GM23338 (cell line): ENCODE data around the gene AK2. TPM values are rescaled to one million over a fixed set of nuclear protein-coding genes. Genes with fewer than 3 reads are reported as not detected.

Experiments used
- CREB1 ChIP-seq: fragments of 250-450 bp; sonication (Bioruptor Pico); IDR thresholded peaks from 2 replicates; pipeline ENCODE4 v1.5.0; 2020; ENCODE audit warnings: low read depth, mild to moderate bottlenecking, moderate library complexity
- EZH2phosphoT487 ChIP-seq: fragments of 200-600 bp; sonication (generic); IDR thresholded peaks from one replicate; pipeline ENCODE4 v1.8.1; 2018; ENCODE audit warnings: antibody characterized with exemption; ENCODE audit not compliant: unreplicated experiment
- NANOG ChIP-seq: IDR thresholded peaks from 2 replicates; pipeline ENCODE4 v1.6.1; 2016; ENCODE audit warnings: antibody characterized with exemption, borderline replicate concordance
- ZNF114 ChIP-seq: fragments of 250-450 bp; sonication (Bioruptor Pico); IDR thresholded peaks from 2 replicates; pipeline ENCODE4 v1.5.0; 2020; ENCODE audit warnings: mild to moderate bottlenecking, moderate library complexity
- ZNF331 ChIP-seq: fragments of 250-450 bp; sonication (Bioruptor Pico); IDR thresholded peaks from 2 replicates; pipeline ENCODE4 v1.5.0; 2020; ENCODE audit warnings: low read depth, mild to moderate bottlenecking, moderate library complexity
- polyA plus RNA-seq: library from polyadenylated mRNA; unstranded; fragments of >200 nt; fragmentation: Nextera tagmentation; extraction: Ambion mirVana; gene quantifications from 2 replicates; pipeline ENCODE4 v1.2.1, GENCODE V29; 2016
- total RNA-seq: library from RNA; depleted of rRNA; stranded (reverse); fragments of >200 nt; shearing (Covaris generic); gene quantifications from 2 replicates; pipeline ENCODE4 v1.2.3, GENCODE V29; 2014
- TF ChIP-seq, protein P1 (sequence below): IDR thresholded peaks from one replicate; pipeline ENCODE4 v1.6.1; 2018; ENCODE audit warnings: antibody characterized with exemption; ENCODE audit not compliant: unreplicated experiment
- TF ChIP-seq, protein P2 (sequence below): fragments of 250-450 bp; sonication (Bioruptor Pico); IDR thresholded peaks from 2 replicates; pipeline ENCODE4 v1.5.0; 2020; ENCODE audit warnings: mild to moderate bottlenecking, moderate library complexity

The AK2 gene
- total and polyA plus RNA-seq, 2 experiments from 2014 or later = 125 to 142 TPM

DNA sequence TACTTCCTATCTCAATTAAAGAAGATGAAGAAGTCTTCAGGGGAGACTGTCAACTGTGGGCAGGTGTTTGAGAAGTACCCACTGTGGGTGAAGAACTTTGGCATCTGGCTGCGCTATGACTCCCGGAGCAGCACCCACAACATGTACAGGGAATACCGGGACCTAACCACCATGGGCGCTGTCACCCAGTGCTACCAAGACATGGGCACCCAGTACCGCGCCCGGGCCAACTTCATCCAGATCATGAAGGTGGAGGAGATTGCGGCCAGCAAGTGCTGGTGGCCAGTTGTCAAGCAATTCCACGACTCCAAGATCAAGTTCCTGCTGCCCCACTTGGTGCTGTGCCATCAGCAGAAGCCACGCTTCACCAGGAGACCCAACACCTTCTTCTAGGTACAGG, 56.6 kb downstream of the AK2 start (continued):
- TF ChIP-seq, protein P1, sequence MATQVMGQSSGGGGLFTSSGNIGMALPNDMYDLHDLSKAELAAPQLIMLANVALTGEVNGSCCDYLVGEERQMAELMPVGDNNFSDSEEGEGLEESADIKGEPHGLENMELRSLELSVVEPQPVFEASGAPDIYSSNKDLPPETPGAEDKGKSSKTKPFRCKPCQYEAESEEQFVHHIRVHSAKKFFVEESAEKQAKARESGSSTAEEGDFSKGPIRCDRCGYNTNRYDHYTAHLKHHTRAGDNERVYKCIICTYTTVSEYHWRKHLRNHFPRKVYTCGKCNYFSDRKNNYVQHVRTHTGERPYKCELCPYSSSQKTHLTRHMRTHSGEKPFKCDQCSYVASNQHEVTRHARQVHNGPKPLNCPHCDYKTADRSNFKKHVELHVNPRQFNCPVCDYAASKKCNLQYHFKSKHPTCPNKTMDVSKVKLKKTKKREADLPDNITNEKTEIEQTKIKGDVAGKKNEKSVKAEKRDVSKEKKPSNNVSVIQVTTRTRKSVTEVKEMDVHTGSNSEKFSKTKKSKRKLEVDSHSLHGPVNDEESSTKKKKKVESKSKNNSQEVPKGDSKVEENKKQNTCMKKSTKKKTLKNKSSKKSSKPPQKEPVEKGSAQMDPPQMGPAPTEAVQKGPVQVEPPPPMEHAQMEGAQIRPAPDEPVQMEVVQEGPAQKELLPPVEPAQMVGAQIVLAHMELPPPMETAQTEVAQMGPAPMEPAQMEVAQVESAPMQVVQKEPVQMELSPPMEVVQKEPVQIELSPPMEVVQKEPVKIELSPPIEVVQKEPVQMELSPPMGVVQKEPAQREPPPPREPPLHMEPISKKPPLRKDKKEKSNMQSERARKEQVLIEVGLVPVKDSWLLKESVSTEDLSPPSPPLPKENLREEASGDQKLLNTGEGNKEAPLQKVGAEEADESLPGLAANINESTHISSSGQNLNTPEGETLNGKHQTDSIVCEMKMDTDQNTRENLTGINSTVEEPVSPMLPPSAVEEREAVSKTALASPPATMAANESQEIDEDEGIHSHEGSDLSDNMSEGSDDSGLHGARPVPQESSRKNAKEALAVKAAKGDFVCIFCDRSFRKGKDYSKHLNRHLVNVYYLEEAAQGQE = no peak
- TF ChIP-seq ZNF331 (CRISPR knock-in tag) (no peak), ZNF114 (CRISPR knock-in tag) (no peak), EZH2phosphoT487 (no peak), CREB1 (CRISPR knock-in tag) (no peak), NANOG (no peak)
- TF ChIP-seq, protein P2, sequence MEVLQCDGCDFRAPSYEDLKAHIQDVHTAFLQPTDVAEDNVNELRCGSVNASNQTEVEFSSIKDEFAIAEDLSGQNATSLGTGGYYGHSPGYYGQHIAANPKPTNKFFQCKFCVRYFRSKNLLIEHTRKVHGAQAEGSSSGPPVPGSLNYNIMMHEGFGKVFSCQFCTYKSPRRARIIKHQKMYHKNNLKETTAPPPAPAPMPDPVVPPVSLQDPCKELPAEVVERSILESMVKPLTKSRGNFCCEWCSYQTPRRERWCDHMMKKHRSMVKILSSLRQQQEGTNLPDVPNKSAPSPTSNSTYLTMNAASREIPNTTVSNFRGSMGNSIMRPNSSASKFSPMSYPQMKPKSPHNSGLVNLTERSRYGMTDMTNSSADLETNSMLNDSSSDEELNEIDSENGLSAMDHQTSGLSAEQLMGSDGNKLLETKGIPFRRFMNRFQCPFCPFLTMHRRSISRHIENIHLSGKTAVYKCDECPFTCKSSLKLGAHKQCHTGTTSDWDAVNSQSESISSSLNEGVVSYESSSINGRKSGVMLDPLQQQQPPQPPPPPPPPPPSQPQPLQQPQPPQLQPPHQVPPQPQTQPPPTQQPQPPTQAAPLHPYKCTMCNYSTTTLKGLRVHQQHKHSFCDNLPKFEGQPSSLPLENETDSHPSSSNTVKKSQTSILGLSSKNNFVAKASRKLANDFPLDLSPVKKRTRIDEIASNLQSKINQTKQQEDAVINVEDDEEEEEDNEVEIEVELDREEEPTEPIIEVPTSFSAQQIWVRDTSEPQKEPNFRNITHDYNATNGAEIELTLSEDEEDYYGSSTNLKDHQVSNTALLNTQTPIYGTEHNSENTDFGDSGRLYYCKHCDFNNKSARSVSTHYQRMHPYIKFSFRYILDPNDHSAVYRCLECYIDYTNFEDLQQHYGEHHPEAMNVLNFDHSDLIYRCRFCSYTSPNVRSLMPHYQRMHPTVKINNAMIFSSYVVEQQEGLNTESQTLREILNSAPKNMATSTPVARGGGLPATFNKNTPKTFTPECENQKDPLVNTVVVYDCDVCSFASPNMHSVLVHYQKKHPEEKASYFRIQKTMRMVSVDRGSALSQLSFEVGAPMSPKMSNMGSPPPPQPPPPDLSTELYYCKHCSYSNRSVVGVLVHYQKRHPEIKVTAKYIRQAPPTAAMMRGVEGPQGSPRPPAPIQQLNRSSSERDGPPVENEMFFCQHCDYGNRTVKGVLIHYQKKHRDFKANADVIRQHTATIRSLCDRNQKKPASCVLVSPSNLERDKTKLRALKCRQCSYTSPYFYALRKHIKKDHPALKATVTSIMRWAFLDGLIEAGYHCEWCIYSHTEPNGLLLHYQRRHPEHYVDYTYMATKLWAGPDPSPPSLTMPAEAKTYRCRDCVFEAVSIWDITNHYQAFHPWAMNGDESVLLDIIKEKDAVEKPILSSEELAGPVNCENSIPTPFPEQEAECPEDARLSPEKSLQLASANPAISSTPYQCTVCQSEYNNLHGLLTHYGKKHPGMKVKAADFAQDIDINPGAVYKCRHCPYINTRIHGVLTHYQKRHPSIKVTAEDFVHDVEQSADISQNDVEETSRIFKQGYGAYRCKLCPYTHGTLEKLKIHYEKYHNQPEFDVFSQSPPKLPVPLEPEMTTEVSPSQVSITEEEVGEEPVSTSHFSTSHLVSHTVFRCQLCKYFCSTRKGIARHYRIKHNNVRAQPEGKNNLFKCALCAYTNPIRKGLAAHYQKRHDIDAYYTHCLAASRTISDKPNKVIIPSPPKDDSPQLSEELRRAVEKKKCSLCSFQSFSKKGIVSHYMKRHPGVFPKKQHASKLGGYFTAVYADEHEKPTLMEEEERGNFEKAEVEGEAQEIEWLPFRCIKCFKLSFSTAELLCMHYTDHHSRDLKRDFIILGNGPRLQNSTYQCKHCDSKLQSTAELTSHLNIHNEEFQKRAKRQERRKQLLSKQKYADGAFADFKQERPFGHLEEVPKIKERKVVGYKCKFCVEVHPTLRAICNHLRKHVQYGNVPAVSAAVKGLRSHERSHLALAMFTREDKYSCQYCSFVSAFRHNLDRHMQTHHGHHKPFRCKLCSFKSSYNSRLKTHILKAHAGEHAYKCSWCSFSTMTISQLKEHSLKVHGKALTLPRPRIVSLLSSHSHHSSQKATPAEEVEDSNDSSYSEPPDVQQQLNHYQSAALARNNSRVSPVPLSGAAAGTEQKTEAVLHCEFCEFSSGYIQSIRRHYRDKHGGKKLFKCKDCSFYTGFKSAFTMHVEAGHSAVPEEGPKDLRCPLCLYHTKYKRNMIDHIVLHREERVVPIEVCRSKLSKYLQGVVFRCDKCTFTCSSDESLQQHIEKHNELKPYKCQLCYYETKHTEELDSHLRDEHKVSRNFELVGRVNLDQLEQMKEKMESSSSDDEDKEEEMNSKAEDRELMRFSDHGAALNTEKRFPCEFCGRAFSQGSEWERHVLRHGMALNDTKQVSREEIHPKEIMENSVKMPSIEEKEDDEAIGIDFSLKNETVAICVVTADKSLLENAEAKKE (CRISPR knock-in tag) = no peak
